Measurements from ENCODE around the gene DEDD.

Gene DEDD

GRCh38 chr1:161162806-161163205 lies 30.3 kb upstream of the DEDD start:
- DNase-seq (ENCODE audit: low read depth) = no peak

GRCh38 chr1:161162052-161162451 lies 29.6 kb upstream of the DEDD start:
- H3K4me3 ChIP-seq (ENCODE audit: low read length) = no peak overlapping the region
- TF ChIP-seq CTCF (conservative IDR thresholded peaks at IDR 0.05; ENCODE audit: low read length) = no peak
- DNase-seq (ENCODE audit: low read depth) = no peak

More at GRCh38 chr1:161162806-161163205, 30.3 kb upstream of the DEDD start:
- no peak overlapping the region for H3K4me3 ChIP-seq (ENCODE audit: low read length)
- no peak for TF ChIP-seq CTCF (conservative IDR thresholded peaks at IDR 0.05; ENCODE audit: low read length)

- TF ChIP-seq CTCF (conservative IDR thresholded peaks at IDR 0.05; ENCODE audit: low read length) = no peak
- DNase-seq (ENCODE audit: low read depth) = no peak
- no peak overlapping the region for H3K4me3 ChIP-seq (ENCODE audit: low read length)
These were observed 29.2 kb upstream of the DEDD start for GRCh38 chr1:161161652-161162051.

GRCh38 chr1:161160671-161161145 lies 28.2 kb upstream of the DEDD start:
- no peak for TF ChIP-seq CTCF (conservative IDR thresholded peaks at IDR 0.05; ENCODE audit: low read length)
- no peak overlapping the region for H3K4me3 ChIP-seq (ENCODE audit: low read length)
- no peak for DNase-seq (ENCODE audit: low read depth)

GRCh38 chr1:161159913-161160243 lies 27.4 kb upstream of the DEDD start:
- DNase-seq (ENCODE audit: low read depth) = no peak
- no peak for TF ChIP-seq CTCF (conservative IDR thresholded peaks at IDR 0.05; ENCODE audit: low read length)
- peak overlapping the region; percentile 93 for H3K4me3 ChIP-seq (ENCODE audit: low read length)

GRCh38 chr1:161159087-161159912 lies 26.8 kb upstream of the DEDD start, which contains the start of gene USP21:
TSS of gene USP21 (plus strand) at chr1:161159500. CDS start at chr1:161160641, 1,141 bp downstream.
- peak within 1 kb of the TSS; percentile 93 for H3K4me3 ChIP-seq (ENCODE audit: low read length)
- peak; percentile 61 for TF ChIP-seq CTCF (conservative IDR thresholded peaks at IDR 0.05; ENCODE audit: low read length)
- DNase-seq (ENCODE audit: low read depth) = peak; percentile 84
